ENCODE results near the gene LMO7. TPM values are rescaled to one million over a fixed set of nuclear protein-coding genes. Genes with fewer than 3 reads are reported as not detected.

LMO7 gene
- total RNA-seq, 1 experiment from 2014 or later, result 20.4 TPM

- H3K9me3 ChIP-seq (ENCODE audit: control insufficient read depth, low read depth, low read length), result no peaks in the 10 kb centered on the region
- no peak overlapping the region for H3K18ac ChIP-seq (ENCODE audit: insufficient read length, low read depth, low read length)
- H3K27ac ChIP-seq (ENCODE audit: insufficient read length, low read depth, low read length), result no peak overlapping the region
- peaks cover 2 to 7% of the 10 kb centered on the region in 2 experiments; a peak in 3 of 4 replicates for H3K4me1 Mint-ChIP-seq
- no peak overlapping the region for H2BK15ac ChIP-seq (ENCODE audit: low read depth, low read length)
- no peak overlapping the region for H3K23ac ChIP-seq (ENCODE audit: insufficient read length, low read depth, low read length)
- no peak overlapping the region for H3K4ac ChIP-seq (ENCODE audit: low read depth, low read length)
- H2AFZ ChIP-seq (ENCODE audit: low read length), result no peak overlapping the region
- no peak overlapping the region for H4K91ac ChIP-seq (ENCODE audit: insufficient read length, low read depth, low read length)
- H3K9me3 Mint-ChIP-seq, result peaks cover 0 to 2% of the 10 kb centered on the region in 2 experiments; a peak in 1 of 5 replicates
- no peaks in the 10 kb centered on the region for H3K79me1 ChIP-seq (ENCODE audit: insufficient read depth, low read depth, low read length, poor library complexity, severe bottlenecking)
- no peaks in the 10 kb centered on the region for H4K20me1 ChIP-seq (ENCODE audit: control insufficient read depth, insufficient read depth, insufficient read length)
- no peaks in the 10 kb centered on the region for H3K27me3 Mint-ChIP-seq (ENCODE audit: low read depth)
- no peak for DNase-seq
- TF ChIP-seq CTCF (conservative IDR thresholded peaks at IDR 0.05), result no peak
- H3K27ac Mint-ChIP-seq, result peak overlapping the region in 1 of 3 experiments; percentile 57; a peak in 1 of 7 replicates
- no peak overlapping the region for H3K9ac ChIP-seq (ENCODE audit: extremely low read depth, insufficient read length, low read length)
- no peak overlapping the region for H2BK120ac ChIP-seq (ENCODE audit: low read depth, low read length, poor library complexity, severe bottlenecking)
- no peak overlapping the region for H2AK5ac ChIP-seq (ENCODE audit: insufficient read length, low read length)
- H4K8ac ChIP-seq (replicated peaks; ENCODE audit: insufficient read length, low read depth, low read length), result no peak overlapping the region
- H2BK12ac ChIP-seq (ENCODE audit: insufficient read length, low read depth, low read length), result no peak overlapping the region
- no peak overlapping the region for H2BK20ac ChIP-seq (ENCODE audit: low read depth, low read length, poor library complexity, severe bottlenecking)
- H3K79me2 ChIP-seq (ENCODE audit: insufficient read depth, low read length), result no peaks in the 10 kb centered on the region
- H4K5ac ChIP-seq (ENCODE audit: insufficient read length, low read depth, low read length), result no peak overlapping the region
- no peaks in the 10 kb centered on the region for H3K27me3 ChIP-seq (ENCODE audit: insufficient read depth, low read length)
- no peak overlapping the region for H3T11ph ChIP-seq (ENCODE audit: low read length)
- no peak overlapping the region for H3K14ac ChIP-seq (ENCODE audit: insufficient read depth, low read length)
- H3K56ac ChIP-seq (ENCODE audit: insufficient read length, low read depth, low read length), result no peak overlapping the region
- H2BK5ac ChIP-seq (ENCODE audit: insufficient read length, low read length), result no peak overlapping the region
- H3K4me1 ChIP-seq (ENCODE audit: insufficient read depth, low read length), result no peaks in the 10 kb centered on the region
- no peak overlapping the region for H3K4me2 ChIP-seq (ENCODE audit: insufficient read depth, insufficient read length, low read length)
- H3K23me2 ChIP-seq (ENCODE audit: insufficient read length, low read depth, low read length, poor library complexity, severe bottlenecking), result no peaks in the 10 kb centered on the region
- H3K36me3 Mint-ChIP-seq (ENCODE audit: insufficient read depth in 1 of 3, low read depth in 3 of 3), result peaks cover 0 to 13% (median 0%) of the 10 kb centered on the region in 3 experiments; a peak in 2 of 7 replicates
- no peak overlapping the region for H3K4me3 Mint-ChIP-seq
Observed at GRCh38 chr13:75723901-75724300, 87.8 kb downstream of the LMO7 start.
